ENCODE data around the gene MICAL3. TPM values are rescaled to one million over a fixed set of nuclear protein-coding genes. Genes with fewer than 3 reads are reported as not detected.
A peak's percentile ranks its signal among the peaks of the same experiment; 100 is the strongest.

Gene MICAL3
- total and polyA plus RNA-seq, 9 of the 15 experiments (the other 6 are each of a cell fraction or from before 2014, with no cell fraction given) = 0.53 to 32.1 (median 12.3) TPM

DNA sequence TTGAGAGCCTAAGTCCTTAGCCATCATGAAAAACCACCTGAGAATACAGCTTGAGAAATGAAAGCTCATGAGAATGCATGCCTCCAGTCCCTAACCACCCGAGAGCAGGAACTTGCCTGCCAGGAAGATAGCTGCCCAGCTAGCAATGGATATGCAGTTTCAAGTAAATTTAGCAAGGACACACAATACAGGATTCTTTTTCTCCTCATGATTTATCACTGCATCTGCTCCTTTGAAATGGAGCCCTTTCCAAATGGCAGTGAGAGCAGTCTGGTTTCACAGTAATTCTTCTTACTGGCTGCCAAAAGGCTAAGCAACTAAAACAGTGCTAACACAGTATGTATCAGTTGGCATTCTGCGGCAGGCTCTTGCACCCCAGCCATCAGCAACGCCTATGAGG lies 109.9 kb downstream of the MICAL3 start (continued):
- TF ChIP-seq SRSF7 (optimal IDR thresholded peaks at IDR 0.05; ENCODE audit: low read depth, low read length) = no peak
- TF ChIP-seq DDX20 (tag; IDR thresholded peaks at IDR 0.05; ENCODE audit: low read depth) = no peak
- TF ChIP-seq, protein P1, sequence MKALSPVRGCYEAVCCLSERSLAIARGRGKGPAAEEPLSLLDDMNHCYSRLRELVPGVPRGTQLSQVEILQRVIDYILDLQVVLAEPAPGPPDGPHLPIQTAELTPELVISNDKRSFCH (CRISPR knock-in tag; IDR thresholded peaks at IDR 0.05) = no peak
- TF ChIP-seq, protein P1 (tag; IDR thresholded peaks at IDR 0.05) = no peak
- no peak for TF ChIP-seq DIDO1 (tag; IDR thresholded peaks at IDR 0.05; ENCODE audit: low read depth)
- TF ChIP-seq DACH1 (IDR thresholded peaks at IDR 0.05; ENCODE audit: partially characterized antibody) = no peak

DNA sequence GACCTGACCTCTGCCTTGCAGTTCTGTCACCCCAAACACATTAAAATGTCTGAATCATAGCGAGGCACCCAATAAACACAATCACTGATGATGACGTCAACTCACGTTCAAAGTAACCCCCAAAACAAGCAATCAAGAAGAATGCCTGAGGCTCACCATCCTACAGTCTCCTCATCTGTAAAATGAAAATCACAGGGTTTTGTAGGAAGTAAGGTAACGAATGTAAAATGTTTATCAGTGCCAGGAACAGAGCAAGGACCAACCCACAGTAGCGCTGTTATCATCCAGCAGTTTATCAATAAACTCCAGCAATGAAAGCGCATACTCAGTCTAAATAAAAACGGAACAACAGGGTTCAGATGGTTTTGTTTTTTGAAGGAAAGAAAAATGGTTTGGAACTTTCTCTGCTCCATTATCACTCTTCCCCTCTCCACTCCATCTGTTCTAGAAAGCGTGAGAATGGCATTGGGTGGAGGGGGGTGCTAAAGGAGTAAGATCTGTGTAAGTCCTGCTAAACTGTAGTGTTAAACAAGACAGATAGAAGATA lies 110.5 kb downstream of the MICAL3 start:
- H3K36me3 ChIP-seq (ENCODE audit: control insufficient read depth, insufficient read depth, low read length) = no peaks in the 10 kb centered on the region; the same call in 2 of the 3 replicates
- H3K4me1 ChIP-seq (replicated peaks in 1 of 2; ENCODE audit: control insufficient read depth in 2 of 2, insufficient read depth in 2 of 2, low read length in 2 of 2) = peaks cover 47 to 63% of the 10 kb centered on the region in 2 experiments; a peak in 4 of 5 replicates
- no peak overlapping the region for H2AFZ ChIP-seq (ENCODE audit: low read depth, low read length)
- POLR2A ChIA-PET = interaction anchor here (0.7 kb wide), 1 partner anchor 8 kb away, joined by 4 read pairs; no protein-coding TSS in a partner anchor
- CTCF ChIA-PET (ENCODE audit: low intra/inter-chr PET ratio) = no interaction called here
- H3K9ac ChIP-seq (ENCODE audit: insufficient read depth in 1 of 2, low read depth in 2 of 2, low read length in 2 of 2) = no peak overlapping the region
- in situ Hi-C loops (cut with MboI) = no loop called here
- H3K4me3 ChIP-seq = no peak overlapping the region
- FAIRE-seq (peak; percentile 67), DNase-seq (ENCODE audit: extremely low read depth in 1 of 4, low spot score in 3 of 4) (peak in 2 of 4 experiments; percentile 32 to 36), ATAC-seq (no peak)
- H3K79me2 ChIP-seq (ENCODE audit: control insufficient read depth, insufficient read depth, low read length) = peaks cover 80% of the 10 kb centered on the region
- H3K9me1 ChIP-seq (ENCODE audit: control insufficient read depth, insufficient read depth, low read length) = peaks cover 5% of the 10 kb centered on the region
- H3K27me3 ChIP-seq (ENCODE audit: control insufficient read depth in 2 of 2, insufficient read depth in 2 of 2, low read length in 2 of 2) = no peaks in the 10 kb centered on the region
- H3K27ac ChIP-seq (ENCODE audit: extremely low read depth, low read depth, low read length) = no peak overlapping the region
- intact Hi-C loops (cut with micrococcal nuclease) = loop anchor here (5.0 kb wide), 1 partner anchor 108 kb away; the partner anchor contains the start of gene MICAL3
- no peaks in the 10 kb centered on the region for H3K9me3 ChIP-seq (replicated peaks; ENCODE audit: control insufficient read depth, insufficient read depth, low read depth, low read length)
- H4K20me1 ChIP-seq (replicated peaks; ENCODE audit: control insufficient read depth, insufficient read depth, low read length) = peaks cover 29% of the 10 kb centered on the region
- BruUV-seq (replicated peaks) = no TSS peak
- WGBS (ENCODE audit: insufficient coverage, low coverage, missing lambda C conversion rate) = 3% methylated on average over 8 of the region's 8 CpGs
- peak overlapping the region; percentile 58 for H3K4me2 ChIP-seq (ENCODE audit: insufficient read depth, low read length)
- TF ChIP-seq TCF7L2 (IDR thresholded peaks at IDR 0.05; ENCODE audit: low read depth, low read length) (no peak), TAL1 (IDR thresholded peaks at IDR 0.05) (peak; percentile 16; the same call in 1 of the 2 replicates), RFX7 (CRISPR knock-in tag; IDR thresholded peaks at IDR 0.05) (no peak), CHCHD3 (CRISPR knock-in tag; IDR thresholded peaks at IDR 0.05) (no peak), KLF13 (tag; IDR thresholded peaks at IDR 0.05; ENCODE audit: borderline replicate concordance, low read depth) (no peak), ASH1L (IDR thresholded peaks at IDR 0.05; ENCODE audit: borderline replicate concordance, low read depth, partially characterized antibody) (no peak), ATF7 (IDR thresholded peaks at IDR 0.05) (peak; percentile 78), HDAC1 (IDR thresholded peaks at IDR 0.05) (no peak), L3MBTL2 (IDR thresholded peaks at IDR 0.05) (no peak), ZNF766 (CRISPR knock-in tag; conservative IDR thresholded peaks at IDR 0.05) (0 out of 2 replicates have a peak, but pooled peaks have one; percentile 21)
- TF ChIP-seq, protein P2, sequence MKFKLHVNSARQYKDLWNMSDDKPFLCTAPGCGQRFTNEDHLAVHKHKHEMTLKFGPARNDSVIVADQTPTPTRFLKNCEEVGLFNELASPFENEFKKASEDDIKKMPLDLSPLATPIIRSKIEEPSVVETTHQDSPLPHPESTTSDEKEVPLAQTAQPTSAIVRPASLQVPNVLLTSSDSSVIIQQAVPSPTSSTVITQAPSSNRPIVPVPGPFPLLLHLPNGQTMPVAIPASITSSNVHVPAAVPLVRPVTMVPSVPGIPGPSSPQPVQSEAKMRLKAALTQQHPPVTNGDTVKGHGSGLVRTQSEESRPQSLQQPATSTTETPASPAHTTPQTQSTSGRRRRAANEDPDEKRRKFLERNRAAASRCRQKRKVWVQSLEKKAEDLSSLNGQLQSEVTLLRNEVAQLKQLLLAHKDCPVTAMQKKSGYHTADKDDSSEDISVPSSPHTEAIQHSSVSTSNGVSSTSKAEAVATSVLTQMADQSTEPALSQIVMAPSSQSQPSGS (CRISPR knock-in tag; IDR thresholded peaks at IDR 0.05) = no peak
- TF ChIP-seq, protein P3, sequence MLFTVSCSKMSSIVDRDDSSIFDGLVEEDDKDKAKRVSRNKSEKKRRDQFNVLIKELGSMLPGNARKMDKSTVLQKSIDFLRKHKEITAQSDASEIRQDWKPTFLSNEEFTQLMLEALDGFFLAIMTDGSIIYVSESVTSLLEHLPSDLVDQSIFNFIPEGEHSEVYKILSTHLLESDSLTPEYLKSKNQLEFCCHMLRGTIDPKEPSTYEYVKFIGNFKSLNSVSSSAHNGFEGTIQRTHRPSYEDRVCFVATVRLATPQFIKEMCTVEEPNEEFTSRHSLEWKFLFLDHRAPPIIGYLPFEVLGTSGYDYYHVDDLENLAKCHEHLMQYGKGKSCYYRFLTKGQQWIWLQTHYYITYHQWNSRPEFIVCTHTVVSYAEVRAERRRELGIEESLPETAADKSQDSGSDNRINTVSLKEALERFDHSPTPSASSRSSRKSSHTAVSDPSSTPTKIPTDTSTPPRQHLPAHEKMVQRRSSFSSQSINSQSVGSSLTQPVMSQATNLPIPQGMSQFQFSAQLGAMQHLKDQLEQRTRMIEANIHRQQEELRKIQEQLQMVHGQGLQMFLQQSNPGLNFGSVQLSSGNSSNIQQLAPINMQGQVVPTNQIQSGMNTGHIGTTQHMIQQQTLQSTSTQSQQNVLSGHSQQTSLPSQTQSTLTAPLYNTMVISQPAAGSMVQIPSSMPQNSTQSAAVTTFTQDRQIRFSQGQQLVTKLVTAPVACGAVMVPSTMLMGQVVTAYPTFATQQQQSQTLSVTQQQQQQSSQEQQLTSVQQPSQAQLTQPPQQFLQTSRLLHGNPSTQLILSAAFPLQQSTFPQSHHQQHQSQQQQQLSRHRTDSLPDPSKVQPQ (CRISPR knock-in tag; IDR thresholded peaks at IDR 0.05; ENCODE audit: borderline replicate concordance) = no peak

Measured in K562 (cell line).